Measurements from ENCODE around the gene PTH1R. TPM values are rescaled to one million over a fixed set of nuclear protein-coding genes. Genes with fewer than 3 reads are reported as not detected.

Gene PTH1R
- total RNA-seq, 6 donors from 2014 or later: 2.6 to 48.2 (median 16.2) TPM

DNA sequence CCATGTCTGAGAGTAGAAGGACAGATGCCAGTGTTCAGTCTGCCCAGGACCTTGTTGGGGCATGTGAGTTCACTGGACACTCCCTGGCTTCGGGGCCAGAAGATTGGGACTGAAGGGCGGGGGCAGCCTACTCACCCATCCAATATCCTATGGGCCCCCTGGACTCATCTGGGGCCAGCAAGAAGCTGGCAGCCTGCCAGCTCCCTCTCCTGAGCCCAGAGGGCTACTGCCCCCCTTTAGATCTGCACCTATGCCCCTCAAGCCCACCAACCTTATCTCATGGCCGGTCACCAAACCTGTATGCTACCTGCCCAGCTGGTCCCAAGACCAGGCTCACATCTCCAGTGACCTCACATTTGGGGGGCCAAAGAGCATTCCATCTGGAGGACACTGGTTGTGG, 8.1 kb downstream of the PTH1R start:
- H3K36me3 ChIP-seq: no peaks in the 10 kb centered on the region
- DNase-seq: no peak
- peaks cover 0 to 37% (median 20%) of the 10 kb centered on the region in 4 donors for H3K27me3 ChIP-seq
- no peak overlapping the region for H3K27ac ChIP-seq
- peaks cover 20 to 36% (median 26%) of the 10 kb centered on the region in 4 donors for H3K4me1 ChIP-seq
- H3K4me3 ChIP-seq: no peak overlapping the region
- H3K9me3 ChIP-seq: no peaks in the 10 kb centered on the region
- TF ChIP-seq EP300 (IDR thresholded peaks at IDR 0.05) (no peak), POLR2AphosphoS5 (IDR thresholded peaks at IDR 0.05) (no peak), POLR2A (IDR thresholded peaks at IDR 0.05) (no peak)
- TF ChIP-seq, protein P1, sequence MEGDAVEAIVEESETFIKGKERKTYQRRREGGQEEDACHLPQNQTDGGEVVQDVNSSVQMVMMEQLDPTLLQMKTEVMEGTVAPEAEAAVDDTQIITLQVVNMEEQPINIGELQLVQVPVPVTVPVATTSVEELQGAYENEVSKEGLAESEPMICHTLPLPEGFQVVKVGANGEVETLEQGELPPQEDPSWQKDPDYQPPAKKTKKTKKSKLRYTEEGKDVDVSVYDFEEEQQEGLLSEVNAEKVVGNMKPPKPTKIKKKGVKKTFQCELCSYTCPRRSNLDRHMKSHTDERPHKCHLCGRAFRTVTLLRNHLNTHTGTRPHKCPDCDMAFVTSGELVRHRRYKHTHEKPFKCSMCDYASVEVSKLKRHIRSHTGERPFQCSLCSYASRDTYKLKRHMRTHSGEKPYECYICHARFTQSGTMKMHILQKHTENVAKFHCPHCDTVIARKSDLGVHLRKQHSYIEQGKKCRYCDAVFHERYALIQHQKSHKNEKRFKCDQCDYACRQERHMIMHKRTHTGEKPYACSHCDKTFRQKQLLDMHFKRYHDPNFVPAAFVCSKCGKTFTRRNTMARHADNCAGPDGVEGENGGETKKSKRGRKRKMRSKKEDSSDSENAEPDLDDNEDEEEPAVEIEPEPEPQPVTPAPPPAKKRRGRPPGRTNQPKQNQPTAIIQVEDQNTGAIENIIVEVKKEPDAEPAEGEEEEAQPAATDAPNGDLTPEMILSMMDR (IDR thresholded peaks at IDR 0.05): no peak
- no peak for ATAC-seq (ENCODE audit: low FRiP score in 2 of 2)
- 81 to 92% methylated on average over 3 of the region's 3 CpGs for WGBS, 2 donors

DNA sequence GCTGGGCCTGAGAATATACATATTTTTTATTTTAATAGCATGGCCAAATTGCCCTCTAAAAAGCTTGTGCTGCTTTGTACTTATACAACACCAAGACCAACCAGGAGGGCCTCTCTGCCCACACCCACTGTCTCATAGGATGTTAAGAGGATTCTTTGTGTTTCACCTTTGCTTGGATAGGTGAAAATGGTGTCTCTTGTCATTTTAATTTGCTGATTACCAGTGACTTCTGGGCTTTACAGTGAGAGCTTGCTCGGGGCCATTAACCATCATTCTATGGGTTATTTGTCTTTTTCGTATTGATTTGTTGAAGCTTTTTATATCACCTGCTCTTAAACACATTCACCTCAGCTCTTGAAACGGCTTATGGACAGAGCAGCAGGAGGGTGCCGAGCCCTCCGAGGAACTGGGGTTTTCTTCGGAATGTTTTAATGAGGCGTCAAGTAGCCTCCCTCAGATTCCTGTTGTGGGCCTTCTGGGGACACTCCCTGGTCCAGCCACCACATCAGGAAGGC, 10.5 kb downstream of the PTH1R start:
- H3K9me3 ChIP-seq: no peaks in the 10 kb centered on the region
- TF ChIP-seq, protein P1 (IDR thresholded peaks at IDR 0.05): no peak
- TF ChIP-seq EP300 (IDR thresholded peaks at IDR 0.05): no peak
- no peak for TF ChIP-seq POLR2A (IDR thresholded peaks at IDR 0.05)
- no peak for TF ChIP-seq POLR2AphosphoS5 (IDR thresholded peaks at IDR 0.05)
- DNase-seq (no peak), ATAC-seq (ENCODE audit: low FRiP score in 2 of 2) (no peak)
- no peaks in the 10 kb centered on the region for H3K36me3 ChIP-seq
- WGBS, 2 donors: 56 to 60% methylated on average over 7 of the region's 7 CpGs
- H3K4me3 ChIP-seq: no peak overlapping the region
- H3K27me3 ChIP-seq: peaks cover 0 to 15% (median 8%) of the 10 kb centered on the region in 4 donors
- H3K27ac ChIP-seq: peak overlapping the region in 1 of 4 donors; percentile 23
- peaks cover 18 to 30% (median 25%) of the 10 kb centered on the region in 4 donors for H3K4me1 ChIP-seq

DNA sequence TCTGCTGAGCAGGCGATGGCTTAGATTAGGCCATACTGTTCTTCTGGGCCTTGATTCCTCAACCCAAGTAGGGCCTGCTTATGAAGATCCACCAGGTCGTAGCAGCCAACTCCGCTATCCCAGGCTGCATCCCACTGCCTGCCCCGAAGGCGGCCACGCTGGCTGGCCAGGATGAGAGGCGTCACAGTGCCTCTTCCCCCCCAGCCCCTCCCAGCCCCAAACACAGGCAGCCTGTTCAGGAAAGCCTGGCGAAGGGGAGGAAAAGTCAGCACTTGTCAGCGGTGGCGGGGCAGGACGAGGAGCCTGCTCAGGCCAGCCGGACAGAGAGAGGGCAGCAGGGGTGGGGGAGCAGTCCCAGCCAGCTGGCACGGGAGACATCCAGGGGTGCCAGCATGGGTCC, 11.2 kb downstream of the PTH1R start:
- no peak for TF ChIP-seq POLR2A (IDR thresholded peaks at IDR 0.05)
- no peak for TF ChIP-seq EP300 (IDR thresholded peaks at IDR 0.05)
- TF ChIP-seq, protein P1 (IDR thresholded peaks at IDR 0.05): no peak
- TF ChIP-seq POLR2AphosphoS5 (IDR thresholded peaks at IDR 0.05): no peak
- Histone ChIP-seq H3K36me3 (no peaks in the 10 kb centered on the region), H3K4me1 (peaks cover 15 to 26% (median 22%) of the 10 kb centered on the region in 4 donors), H3K27me3 (peaks cover 0 to 9% (median under 1%) of the 10 kb centered on the region in 4 donors), H3K27ac (peak overlapping the region in 3 of 4 donors; percentile 40 to 54 (median 48)), H3K9me3 (no peaks in the 10 kb centered on the region), H3K4me3 (no peak overlapping the region)
- DNase-seq (peak in 1 of 2 donors; percentile 72), ATAC-seq (ENCODE audit: low FRiP score in 2 of 2) (no peak)
- WGBS, 2 donors: 61 to 72% methylated on average over 10 to 13 of the region's 13 CpGs

DNA sequence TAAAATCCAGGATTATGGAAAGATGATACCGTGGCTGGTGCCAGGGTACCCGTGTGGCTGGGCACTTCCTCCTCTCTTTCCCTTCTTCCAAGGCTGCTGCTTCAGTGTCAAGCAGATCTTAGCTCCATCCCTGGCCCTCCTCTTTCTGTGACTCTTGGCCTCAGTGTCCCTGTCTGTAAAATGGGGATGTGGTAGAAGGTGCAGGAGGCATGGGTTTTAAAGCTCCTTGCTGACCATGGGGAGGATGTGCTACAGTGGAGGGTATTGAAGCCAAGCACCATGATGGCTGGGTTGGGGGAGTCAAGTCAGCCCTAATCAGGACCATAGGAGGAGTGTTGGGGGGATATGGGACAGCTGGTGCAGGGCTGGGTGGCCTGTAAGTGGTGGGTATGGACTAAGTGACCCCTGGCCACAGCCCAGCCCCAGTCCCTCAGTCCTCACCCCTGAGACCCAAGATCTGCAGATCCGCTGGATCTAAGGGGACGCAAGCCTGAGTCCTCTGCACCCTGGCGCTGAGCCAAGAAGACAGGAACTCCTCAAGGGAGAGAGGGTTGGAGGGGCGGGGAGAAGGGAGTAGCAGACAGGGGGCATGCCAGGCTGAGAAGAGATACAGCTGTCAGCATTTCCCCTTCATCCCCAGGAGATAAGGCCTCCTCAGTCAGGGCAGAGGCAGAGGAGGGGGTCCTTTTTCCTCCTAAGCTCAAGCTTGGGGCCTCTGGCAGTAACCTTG, 12.0 kb downstream of the PTH1R start:
- no peaks in the 10 kb centered on the region for H3K9me3 ChIP-seq
- no peaks in the 10 kb centered on the region for H3K36me3 ChIP-seq
- peak overlapping the region in 3 of 4 donors; percentile 40 to 54 (median 48) for H3K27ac ChIP-seq
- peaks cover 0 to under 1% (median 0%) of the 10 kb centered on the region in 4 donors for H3K27me3 ChIP-seq
- 53 to 54% methylated on average over 6 of the region's 6 CpGs for WGBS, 2 donors
- TF ChIP-seq POLR2A (IDR thresholded peaks at IDR 0.05): no peak
- no peak for TF ChIP-seq EP300 (IDR thresholded peaks at IDR 0.05)
- TF ChIP-seq, protein P1 (IDR thresholded peaks at IDR 0.05): no peak
- TF ChIP-seq POLR2AphosphoS5 (IDR thresholded peaks at IDR 0.05): no peak
- no peak overlapping the region for H3K4me3 ChIP-seq
- no peak for DNase-seq
- no peak for ATAC-seq (ENCODE audit: low FRiP score in 2 of 2)
- peaks cover 15 to 26% (median 21%) of the 10 kb centered on the region in 4 donors for H3K4me1 ChIP-seq

All from upper lobe of left lung (tissue), 6 donors.